ENCODE measurements around the gene PGM3. TPM values are rescaled to one million over a fixed set of nuclear protein-coding genes. Genes with fewer than 3 reads are reported as not detected.

The PGM3 gene
- total RNA-seq, 1 donor from 2014 or later: 26.5 TPM

- no peak overlapping the region for H3K4me3 ChIP-seq (ENCODE audit: low read depth, low read length)
- TF ChIP-seq CTCF (conservative IDR thresholded peaks at IDR 0.05; ENCODE audit: low read depth, low read length): no peak
- peak; percentile 75 for DNase-seq (ENCODE audit: low read depth)
These were observed 9.8 kb downstream of the PGM3 start for GRCh38 chr6:83183082-83183828.

- no peak overlapping the region for H3K4me3 ChIP-seq (ENCODE audit: low read depth, low read length)
- no peak for TF ChIP-seq CTCF (conservative IDR thresholded peaks at IDR 0.05; ENCODE audit: low read depth, low read length)
- no peak for DNase-seq (ENCODE audit: low read depth)
These were observed 11.0 kb downstream of the PGM3 start for GRCh38 chr6:83182114-83182513.

GRCh38 chr6:83180426-83180950 is 12.6 kb downstream of the PGM3 start:
- no peak for TF ChIP-seq CTCF (conservative IDR thresholded peaks at IDR 0.05; ENCODE audit: low read depth, low read length)
- no peak overlapping the region for H3K4me3 ChIP-seq (ENCODE audit: low read depth, low read length)
- no peak for DNase-seq (ENCODE audit: low read depth)

- TF ChIP-seq CTCF (conservative IDR thresholded peaks at IDR 0.05; ENCODE audit: low read depth, low read length): no peak
- DNase-seq (ENCODE audit: low read depth): no peak
- no peak overlapping the region for H3K4me3 ChIP-seq (ENCODE audit: low read depth, low read length)
These were observed 16.8 kb downstream of the PGM3 start for GRCh38 chr6:83176246-83176645.

- DNase-seq (ENCODE audit: low read depth): no peak
These were observed 23.6 kb downstream of the PGM3 start for GRCh38 chr6:83169511-83169910.

GRCh38 chr6:83169106-83169505 is 24.0 kb downstream of the PGM3 start:
- no peak for TF ChIP-seq CTCF (conservative IDR thresholded peaks at IDR 0.05; ENCODE audit: low read depth, low read length)
- no peak for DNase-seq (ENCODE audit: low read depth)
- H3K4me3 ChIP-seq (ENCODE audit: low read depth, low read length): no peak overlapping the region

More at GRCh38 chr6:83169511-83169910, 23.6 kb downstream of the PGM3 start:
- TF ChIP-seq CTCF (conservative IDR thresholded peaks at IDR 0.05; ENCODE audit: low read depth, low read length): no peak
- H3K4me3 ChIP-seq (ENCODE audit: low read depth, low read length): no peak overlapping the region

GRCh38 chr6:83168556-83168955 is 24.5 kb downstream of the PGM3 start:
- no peak for TF ChIP-seq CTCF (conservative IDR thresholded peaks at IDR 0.05; ENCODE audit: low read depth, low read length)
- DNase-seq (ENCODE audit: low read depth): no peak
- H3K4me3 ChIP-seq (ENCODE audit: low read depth, low read length): no peak overlapping the region
